Measurements from ENCODE around the gene ANAPC15.
A peak's percentile ranks its signal among the peaks of the same experiment; 100 is the strongest.

ANAPC15 gene

GRCh38 chr11:72083414-72083813, 29.1 kb downstream of the ANAPC15 start:
- no peak for TF ChIP-seq SIN3A (IDR thresholded peaks at IDR 0.05; ENCODE audit: borderline replicate concordance, insufficient read depth, low read length)
- TF ChIP-seq TAF1 (IDR thresholded peaks at IDR 0.05; ENCODE audit: borderline replicate concordance, insufficient read depth, low read length) = no peak
- no peak for TF ChIP-seq FOXP2 (optimal IDR thresholded peaks at IDR 0.05; ENCODE audit: borderline replicate concordance, extremely low read depth, extremely low read length, insufficient read depth)
- no peak for TF ChIP-seq POLR2AphosphoS5 (IDR thresholded peaks at IDR 0.05; ENCODE audit: low read depth, low read length)
- TF ChIP-seq REST (IDR thresholded peaks at IDR 0.05; ENCODE audit: insufficient read depth in 1 of 2, low read depth in 2 of 2, low read length in 2 of 2) = no peak

GRCh38 chr11:72081821-72082453, 30.6 kb downstream of the ANAPC15 start:
- TF ChIP-seq POLR2AphosphoS5 (IDR thresholded peaks at IDR 0.05; ENCODE audit: low read depth, low read length) (no peak), FOXP2 (optimal IDR thresholded peaks at IDR 0.05; ENCODE audit: borderline replicate concordance, extremely low read depth, extremely low read length, insufficient read depth) (no peak), REST (IDR thresholded peaks at IDR 0.05; ENCODE audit: insufficient read depth in 1 of 2, low read depth in 2 of 2, low read length in 2 of 2) (no peak), SIN3A (IDR thresholded peaks at IDR 0.05; ENCODE audit: borderline replicate concordance, insufficient read depth, low read length) (no peak)

- no peak for TF ChIP-seq FOXP2 (optimal IDR thresholded peaks at IDR 0.05; ENCODE audit: borderline replicate concordance, extremely low read depth, extremely low read length, insufficient read depth)
- no peak for TF ChIP-seq TAF1 (IDR thresholded peaks at IDR 0.05; ENCODE audit: borderline replicate concordance, insufficient read depth, low read length)
- TF ChIP-seq POLR2AphosphoS5 (IDR thresholded peaks at IDR 0.05; ENCODE audit: low read depth, low read length) = no peak
- TF ChIP-seq SIN3A (IDR thresholded peaks at IDR 0.05; ENCODE audit: borderline replicate concordance, insufficient read depth, low read length) = no peak
- no peak for TF ChIP-seq REST (IDR thresholded peaks at IDR 0.05; ENCODE audit: insufficient read depth in 1 of 2, low read depth in 2 of 2, low read length in 2 of 2)
Observed at GRCh38 chr11:72081184-72081644, 31.3 kb downstream of the ANAPC15 start.

GRCh38 chr11:72080326-72081183, 31.9 kb downstream of the ANAPC15 start, which contains the start of the genes LRRC51 and NUMA1:
LRRC51 (plus strand) TSS chr11:72080850; CDS start chr11:72089084, 8,234 bp downstream.
NUMA1 (minus strand) TSS chr11:72080542; CDS start chr11:72035943, 44,599 bp downstream.
- no peak for TF ChIP-seq REST (IDR thresholded peaks at IDR 0.05; ENCODE audit: insufficient read depth in 1 of 2, low read depth in 2 of 2, low read length in 2 of 2)
- peak; percentile 69; the same call in 1 of the 2 replicates for TF ChIP-seq POLR2AphosphoS5 (IDR thresholded peaks at IDR 0.05; ENCODE audit: low read depth, low read length)
- TF ChIP-seq TAF1 (IDR thresholded peaks at IDR 0.05; ENCODE audit: borderline replicate concordance, insufficient read depth, low read length) = peak; percentile 38; the same call in 1 of the 2 replicates
- TF ChIP-seq SIN3A (IDR thresholded peaks at IDR 0.05; ENCODE audit: borderline replicate concordance, insufficient read depth, low read length) = peak; percentile 85; the same call in 1 of the 2 replicates
- peak; percentile 95 for TF ChIP-seq FOXP2 (optimal IDR thresholded peaks at IDR 0.05; ENCODE audit: borderline replicate concordance, extremely low read depth, extremely low read length, insufficient read depth)
